Chondrocyte (in vitro differentiated cells): ENCODE measurements around the gene PRKCA. TPM values are rescaled to one million over a fixed set of nuclear protein-coding genes. Genes with fewer than 3 reads are reported as not detected.

Source experiments
- DNase-seq: peaks from one replicate; pipeline ENCODE4 v3.0.0; 2021; ENCODE audit warnings: mixed read lengths, low spot score
- H3K27ac Mint-ChIP-seq: one replicate; pipeline ENCODE4 v1.8.0; 2021; ENCODE audit warnings: mild to moderate bottlenecking, moderate library complexity, mixed read lengths; ENCODE audit not compliant: unreplicated experiment
- H3K27me3 Mint-ChIP-seq: 2 replicates; pipeline ENCODE4 v1.8.0; 2021; ENCODE audit warnings: low read depth, mixed read lengths
- H3K36me3 Mint-ChIP-seq: 2 replicates; pipeline ENCODE4 v1.8.0; 2021; ENCODE audit warnings: low read depth, mixed read lengths
- H3K4me1 Mint-ChIP-seq: 2 replicates; pipeline ENCODE4 v1.8.0; 2021; ENCODE audit warnings: low read depth, mild to moderate bottlenecking, mixed read lengths
- H3K4me3 Mint-ChIP-seq: one replicate; pipeline ENCODE4 v1.8.0; 2021; ENCODE audit warnings: mild to moderate bottlenecking, moderate library complexity, mixed read lengths; ENCODE audit not compliant: unreplicated experiment
- H3K9me3 Mint-ChIP-seq: 2 replicates; pipeline ENCODE4 v1.8.0; 2021; ENCODE audit warnings: low read depth, mixed read lengths
- total RNA-seq: library from RNA; stranded (reverse); gene quantifications from 3 replicates; pipeline ENCODE4 v1.2.1, GENCODE V29; 2021
- TF ChIP-seq, protein P1 (sequence below): fragments of 200-600 bp; sonication (generic); IDR thresholded peaks from 2 replicates; pipeline ENCODE4 v1.5.0; 2021; ENCODE audit warnings: antibody characterized with exemption, mild to moderate bottlenecking, moderate library complexity

Gene PRKCA
- total RNA-seq, 1 donor from 2014 or later: 51.5 TPM

GRCh38 chr17:66589892-66590291 is 287.5 kb downstream of the PRKCA start:
- H3K27ac Mint-ChIP-seq: no peak overlapping the region

GRCh38 chr17:66593116-66593515 is 290.7 kb downstream of the PRKCA start:
- Mint-ChIP-seq H3K4me1 (no peaks in the 10 kb centered on the region), H3K9me3 (no peaks in the 10 kb centered on the region), H3K27me3 (no peaks in the 10 kb centered on the region), H3K27ac (no peak overlapping the region), H3K4me3 (no peak overlapping the region), H3K36me3 (no peaks in the 10 kb centered on the region)
- TF ChIP-seq, protein P1, sequence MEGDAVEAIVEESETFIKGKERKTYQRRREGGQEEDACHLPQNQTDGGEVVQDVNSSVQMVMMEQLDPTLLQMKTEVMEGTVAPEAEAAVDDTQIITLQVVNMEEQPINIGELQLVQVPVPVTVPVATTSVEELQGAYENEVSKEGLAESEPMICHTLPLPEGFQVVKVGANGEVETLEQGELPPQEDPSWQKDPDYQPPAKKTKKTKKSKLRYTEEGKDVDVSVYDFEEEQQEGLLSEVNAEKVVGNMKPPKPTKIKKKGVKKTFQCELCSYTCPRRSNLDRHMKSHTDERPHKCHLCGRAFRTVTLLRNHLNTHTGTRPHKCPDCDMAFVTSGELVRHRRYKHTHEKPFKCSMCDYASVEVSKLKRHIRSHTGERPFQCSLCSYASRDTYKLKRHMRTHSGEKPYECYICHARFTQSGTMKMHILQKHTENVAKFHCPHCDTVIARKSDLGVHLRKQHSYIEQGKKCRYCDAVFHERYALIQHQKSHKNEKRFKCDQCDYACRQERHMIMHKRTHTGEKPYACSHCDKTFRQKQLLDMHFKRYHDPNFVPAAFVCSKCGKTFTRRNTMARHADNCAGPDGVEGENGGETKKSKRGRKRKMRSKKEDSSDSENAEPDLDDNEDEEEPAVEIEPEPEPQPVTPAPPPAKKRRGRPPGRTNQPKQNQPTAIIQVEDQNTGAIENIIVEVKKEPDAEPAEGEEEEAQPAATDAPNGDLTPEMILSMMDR: no peak
- no peak for DNase-seq

More at GRCh38 chr17:66589892-66590291, 287.5 kb downstream of the PRKCA start:
- Mint-ChIP-seq H3K36me3 (no peaks in the 10 kb centered on the region), H3K4me1 (no peaks in the 10 kb centered on the region), H3K9me3 (no peaks in the 10 kb centered on the region), H3K4me3 (no peak overlapping the region), H3K27me3 (no peaks in the 10 kb centered on the region)
- no peak for DNase-seq
- TF ChIP-seq, protein P1: no peak

- no peak for DNase-seq
- Mint-ChIP-seq H3K36me3 (no peaks in the 10 kb centered on the region), H3K9me3 (no peaks in the 10 kb centered on the region), H3K4me1 (no peaks in the 10 kb centered on the region), H3K27ac (no peak overlapping the region), H3K4me3 (no peak overlapping the region), H3K27me3 (no peaks in the 10 kb centered on the region)
- TF ChIP-seq, protein P1: no peak
Measured at GRCh38 chr17:66595893-66596292, 293.5 kb downstream of the PRKCA start.

GRCh38 chr17:66602659-66603384 is 300.4 kb downstream of the PRKCA start:
- Mint-ChIP-seq H3K4me1 (peaks cover 21% of the 10 kb centered on the region), H3K27me3 (no peaks in the 10 kb centered on the region), H3K4me3 (no peak overlapping the region), H3K9me3 (no peaks in the 10 kb centered on the region), H3K36me3 (no peaks in the 10 kb centered on the region), H3K27ac (peak overlapping the region; percentile 53)
- DNase-seq: no peak
- TF ChIP-seq, protein P1: no peak

DNA sequence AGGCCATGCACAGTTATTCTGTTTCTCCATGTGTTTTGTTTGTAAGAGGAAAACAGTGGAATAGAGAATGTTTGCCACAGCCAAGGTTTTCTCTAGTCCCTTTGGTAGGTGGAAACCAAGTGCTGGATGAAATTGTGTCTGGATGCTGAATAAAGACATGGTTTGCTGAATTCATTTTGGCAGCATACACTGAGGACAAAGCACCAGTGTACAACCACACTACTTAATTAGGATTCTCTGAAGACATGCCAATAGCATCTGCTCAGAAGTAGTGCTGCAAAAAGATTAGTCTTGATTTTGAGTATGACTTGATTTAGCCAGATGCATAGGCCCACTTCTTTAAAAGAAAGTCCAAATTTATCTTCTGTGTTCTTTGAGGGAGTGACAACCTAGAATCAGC is 302.0 kb downstream of the PRKCA start:
- Mint-ChIP-seq H3K27ac (no peak overlapping the region), H3K4me3 (no peak overlapping the region), H3K27me3 (no peaks in the 10 kb centered on the region), H3K9me3 (no peaks in the 10 kb centered on the region), H3K4me1 (peaks cover 21% of the 10 kb centered on the region), H3K36me3 (peaks cover 2% of the 10 kb centered on the region)
- DNase-seq: no peak
- TF ChIP-seq, protein P1: no peak
